B cell (primary cell): Measurements from ENCODE around the gene QRICH1.

Experiments used
- CTCF ChIP-seq: fragments of 200-600 bp; IDR thresholded peaks from one replicate; pipeline ENCODE4 v1.8.0; 2022; ENCODE audit warnings: antibody characterized with exemption, mild to moderate bottlenecking
- EZH2 ChIP-seq: IDR thresholded peaks from 2 replicates; pipeline ENCODE4 v1.6.1; 2012; ENCODE audit warnings: borderline replicate concordance, low read depth, mild to moderate bottlenecking, moderate library complexity, low read length; ENCODE audit not compliant: insufficient read depth, poor library complexity, severe bottlenecking

GRCh38 chr3:49093853-49094767, at the start of gene QRICH1:
- TF ChIP-seq CTCF (peak; percentile 71), EZH2 (no peak)
